Raji (cell line): ENCODE results near the gene KRTAP10-2.

Experiments
- POLR2A ChIP-seq: IDR thresholded peaks from 2 replicates; pipeline ENCODE4 v1.6.1; 2011; ENCODE audit warnings: low read depth, low read length, control low read depth; ENCODE audit not compliant: insufficient read depth

Gene KRTAP10-2

GRCh38 chr21:44572959-44573583 is 21.8 kb upstream of the KRTAP10-2 start:
- TF ChIP-seq POLR2A, result no peak

GRCh38 chr21:44571844-44572782 is 20.8 kb upstream of the KRTAP10-2 start:
- no peak for TF ChIP-seq POLR2A

- TF ChIP-seq POLR2A, result no peak
Measured at GRCh38 chr21:44571296-44571695, 20.0 kb upstream of the KRTAP10-2 start.

- no peak for TF ChIP-seq POLR2A
Measured at GRCh38 chr21:44569861-44570517, 18.7 kb upstream of the KRTAP10-2 start.

- no peak for TF ChIP-seq POLR2A
Measured at GRCh38 chr21:44568667-44569556, 17.6 kb upstream of the KRTAP10-2 start.

GRCh38 chr21:44568261-44568660 is 17.0 kb upstream of the KRTAP10-2 start:
- TF ChIP-seq POLR2A, result no peak

- TF ChIP-seq POLR2A, result no peak
Measured at GRCh38 chr21:44567481-44568171, 16.3 kb upstream of the KRTAP10-2 start.

- no peak for TF ChIP-seq POLR2A
Measured at GRCh38 chr21:44566403-44566802, 15.1 kb upstream of the KRTAP10-2 start.

GRCh38 chr21:44564886-44565598 is 13.7 kb upstream of the KRTAP10-2 start:
- no peak for TF ChIP-seq POLR2A

GRCh38 chr21:44564099-44564498 is 12.8 kb upstream of the KRTAP10-2 start:
- no peak for TF ChIP-seq POLR2A

- no peak for TF ChIP-seq POLR2A
Measured at GRCh38 chr21:44558695-44559094, 7.4 kb upstream of the KRTAP10-2 start, which contains the start of gene KRTAP10-3. Gene KRTAP10-3, minus strand, starts transcription at chr21:44558795. Its CDS starts 80 bp downstream, at chr21:44558715.

- no peak for TF ChIP-seq POLR2A
Measured at GRCh38 chr21:44557491-44558328, 6.4 kb upstream of the KRTAP10-2 start.

- no peak for TF ChIP-seq POLR2A
Measured at GRCh38 chr21:44556879-44557278, 5.6 kb upstream of the KRTAP10-2 start.
